Measurements from ENCODE around the gene FOXP3. TPM values are rescaled to one million over a fixed set of nuclear protein-coding genes. Genes with fewer than 3 reads are reported as not detected.

FOXP3 gene
- total RNA-seq, 4 donors from 2014 or later = not detected

DNA sequence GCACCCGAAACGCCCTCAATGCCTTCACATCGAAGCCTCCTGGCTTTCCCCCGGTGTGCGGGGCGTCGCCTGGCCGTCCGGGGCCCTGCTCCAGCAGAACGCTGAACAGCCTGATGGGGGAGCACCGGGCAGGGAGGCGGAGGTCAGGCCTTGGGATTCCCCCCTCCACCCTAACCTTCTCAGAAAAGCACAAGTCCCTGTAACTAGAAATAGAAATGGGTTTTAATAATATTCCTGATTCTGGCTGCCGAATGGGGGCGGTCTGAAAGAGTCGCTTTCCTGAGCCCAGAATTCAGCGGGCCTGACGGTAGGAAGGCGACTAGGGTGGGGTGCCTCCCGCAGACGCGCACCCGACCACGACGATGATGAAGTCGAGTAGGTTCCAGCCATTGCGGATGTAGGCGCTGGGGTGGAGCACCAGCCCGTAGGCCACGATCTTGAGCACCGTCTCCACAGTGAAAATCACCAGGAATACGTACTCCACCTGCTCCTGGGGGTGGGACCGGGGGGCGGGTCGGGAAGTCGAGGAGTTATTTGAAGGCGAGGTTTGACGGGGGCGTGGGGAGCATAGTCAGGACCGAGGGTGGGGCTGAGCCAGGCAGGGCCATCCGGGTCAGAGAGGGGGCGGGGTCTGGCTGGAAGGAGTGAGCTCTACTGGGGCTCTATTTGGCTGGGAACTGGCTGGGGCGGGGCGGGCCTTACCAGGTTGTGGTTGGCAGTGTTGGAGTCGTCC, 33.8 kb downstream of the FOXP3 start:
- H3K27ac ChIP-seq = peak overlapping the region; percentile 22 to 75 (median 60)
- DNase-seq = peak; percentile 86

DNA sequence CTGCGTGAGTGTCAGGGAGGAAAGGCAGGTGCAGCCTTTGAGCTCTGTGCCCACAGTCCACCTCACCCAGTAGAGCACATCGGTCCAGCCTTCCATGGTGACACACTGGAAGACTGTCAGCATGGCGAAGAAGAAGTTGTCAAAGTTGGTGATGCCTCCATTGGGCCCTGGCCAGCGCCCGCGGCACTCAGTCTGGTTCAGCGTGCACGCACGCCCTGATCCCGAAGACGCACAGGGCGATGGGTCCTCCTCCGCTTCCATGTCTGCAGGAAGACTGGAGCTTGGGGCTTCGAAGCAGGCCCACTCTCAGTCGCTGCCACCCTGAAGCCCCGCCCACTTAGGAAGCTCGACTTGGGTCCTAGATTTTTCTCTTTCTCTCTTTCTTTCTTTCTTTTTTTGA, 36.3 kb downstream of the FOXP3 start:
- Histone ChIP-seq H3K27me3 (no peaks in the 10 kb centered on the region), H3K4me1 (no peaks in the 10 kb centered on the region), H3K4me3 (no peak overlapping the region), H3K27ac (no peak overlapping the region), H3K36me3 (no peaks in the 10 kb centered on the region), H3K9me3 (no peaks in the 10 kb centered on the region)
- no peak for DNase-seq
- TF ChIP-seq POLR2AphosphoS5 (IDR thresholded peaks at IDR 0.05) (no peak), POLR2A (IDR thresholded peaks at IDR 0.05) (no peak), EP300 (IDR thresholded peaks at IDR 0.05; ENCODE audit: low read depth) (no peak)
- TF ChIP-seq, protein P1, sequence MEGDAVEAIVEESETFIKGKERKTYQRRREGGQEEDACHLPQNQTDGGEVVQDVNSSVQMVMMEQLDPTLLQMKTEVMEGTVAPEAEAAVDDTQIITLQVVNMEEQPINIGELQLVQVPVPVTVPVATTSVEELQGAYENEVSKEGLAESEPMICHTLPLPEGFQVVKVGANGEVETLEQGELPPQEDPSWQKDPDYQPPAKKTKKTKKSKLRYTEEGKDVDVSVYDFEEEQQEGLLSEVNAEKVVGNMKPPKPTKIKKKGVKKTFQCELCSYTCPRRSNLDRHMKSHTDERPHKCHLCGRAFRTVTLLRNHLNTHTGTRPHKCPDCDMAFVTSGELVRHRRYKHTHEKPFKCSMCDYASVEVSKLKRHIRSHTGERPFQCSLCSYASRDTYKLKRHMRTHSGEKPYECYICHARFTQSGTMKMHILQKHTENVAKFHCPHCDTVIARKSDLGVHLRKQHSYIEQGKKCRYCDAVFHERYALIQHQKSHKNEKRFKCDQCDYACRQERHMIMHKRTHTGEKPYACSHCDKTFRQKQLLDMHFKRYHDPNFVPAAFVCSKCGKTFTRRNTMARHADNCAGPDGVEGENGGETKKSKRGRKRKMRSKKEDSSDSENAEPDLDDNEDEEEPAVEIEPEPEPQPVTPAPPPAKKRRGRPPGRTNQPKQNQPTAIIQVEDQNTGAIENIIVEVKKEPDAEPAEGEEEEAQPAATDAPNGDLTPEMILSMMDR (IDR thresholded peaks at IDR 0.05) = no peak
- intact Hi-C loops (cut with DNase I; ENCODE audit: low total_unique reads) = no loop called here
- WGBS, 2 donors (ENCODE audit: low coverage in 1 of 2) = 94% methylated on average over 17 of the region's 17 CpGs; no CpG with 5 or more reads in 1 of the 2 donors
- in situ Hi-C loops (cut with MboI; ENCODE audit: low pct_ligation_motif_present in 1 of 4, low pct_unique_long_range_greater_than_20kb in 1 of 4, low sequenced_read_pairs in 3 of 4) = no loop called here

More for the DNA sequence above, 33.8 kb downstream of the FOXP3 start:
- Histone ChIP-seq H3K36me3 (no peaks in the 10 kb centered on the region), H3K4me1 (no peaks in the 10 kb centered on the region), H3K9me3 (no peaks in the 10 kb centered on the region), H3K4me3 (peak overlapping the region; percentile 2 to 47 (median 16)), H3K27me3 (no peaks in the 10 kb centered on the region)
- 59% methylated on average over 43 of the region's 44 CpGs; no CpG with 5 or more reads in 1 of the 2 donors for WGBS, 2 donors (ENCODE audit: low coverage in 1 of 2)
- in situ Hi-C loops (cut with MboI; ENCODE audit: low pct_ligation_motif_present in 1 of 4, low pct_unique_long_range_greater_than_20kb in 1 of 4, low sequenced_read_pairs in 3 of 4) (no loop called here), intact Hi-C loops (cut with DNase I; ENCODE audit: low total_unique reads) (no loop called here)
- TF ChIP-seq POLR2AphosphoS5 (IDR thresholded peaks at IDR 0.05) (no peak), POLR2A (IDR thresholded peaks at IDR 0.05) (peak; percentile 40)
- TF ChIP-seq, protein P1 (IDR thresholded peaks at IDR 0.05) = peak in 1 of 5 experiments; percentile 20

GRCh38 chrX:49227726-49228125, 36.8 kb downstream of the FOXP3 start:
- Histone ChIP-seq H3K4me3 (no peak overlapping the region), H3K4me1 (no peaks in the 10 kb centered on the region), H3K27me3 (no peaks in the 10 kb centered on the region), H3K9me3 (no peaks in the 10 kb centered on the region), H3K36me3 (no peaks in the 10 kb centered on the region), H3K27ac (no peak overlapping the region)
- 57% methylated on average over 2 of the region's 2 CpGs; no CpG with 5 or more reads in 1 of the 2 donors for WGBS, 2 donors (ENCODE audit: low coverage in 1 of 2)
- intact Hi-C loops (cut with DNase I; ENCODE audit: low total_unique reads) = no loop called here
- no peak for DNase-seq
- TF ChIP-seq POLR2AphosphoS5 (IDR thresholded peaks at IDR 0.05) (no peak), EP300 (IDR thresholded peaks at IDR 0.05; ENCODE audit: low read depth) (no peak), POLR2A (IDR thresholded peaks at IDR 0.05) (no peak)
- TF ChIP-seq, protein P1 (IDR thresholded peaks at IDR 0.05) = no peak
- in situ Hi-C loops (cut with MboI; ENCODE audit: low pct_ligation_motif_present in 1 of 4, low pct_unique_long_range_greater_than_20kb in 1 of 4, low sequenced_read_pairs in 3 of 4) = no loop called here

- in situ Hi-C loops (cut with MboI; ENCODE audit: low pct_ligation_motif_present in 1 of 4, low pct_unique_long_range_greater_than_20kb in 1 of 4, low sequenced_read_pairs in 3 of 4) (no loop called here), intact Hi-C loops (cut with DNase I; ENCODE audit: low total_unique reads) (no loop called here)
- Histone ChIP-seq H3K27ac (no peak overlapping the region), H3K27me3 (no peaks in the 10 kb centered on the region), H3K36me3 (no peaks in the 10 kb centered on the region), H3K4me3 (no peak overlapping the region), H3K9me3 (no peaks in the 10 kb centered on the region), H3K4me1 (no peaks in the 10 kb centered on the region)
- DNase-seq = no peak
- no peak for TF ChIP-seq EP300 (IDR thresholded peaks at IDR 0.05; ENCODE audit: low read depth)
- TF ChIP-seq POLR2A (IDR thresholded peaks at IDR 0.05) = no peak
- TF ChIP-seq, protein P1 (IDR thresholded peaks at IDR 0.05) = no peak
- TF ChIP-seq POLR2AphosphoS5 (IDR thresholded peaks at IDR 0.05) = no peak
- 84% methylated on average over 9 of the region's 9 CpGs; no CpG with 5 or more reads in 1 of the 2 donors for WGBS, 2 donors (ENCODE audit: low coverage in 1 of 2)
Measured at GRCh38 chrX:49226946-49227345, 37.6 kb downstream of the FOXP3 start.

Measured in transverse colon (tissue), 4 donors.